HG03159 (cell line): ENCODE results near the gene LAT.

Experiments used
- ATAC-seq: cut with Tn5 transposase; IDR thresholded peaks from one replicate; pipeline ENCODE4 v1.9.1; 2021; ENCODE audit warnings: mild to moderate bottlenecking, moderate library complexity; ENCODE audit not compliant: unreplicated experiment

LAT gene

DNA sequence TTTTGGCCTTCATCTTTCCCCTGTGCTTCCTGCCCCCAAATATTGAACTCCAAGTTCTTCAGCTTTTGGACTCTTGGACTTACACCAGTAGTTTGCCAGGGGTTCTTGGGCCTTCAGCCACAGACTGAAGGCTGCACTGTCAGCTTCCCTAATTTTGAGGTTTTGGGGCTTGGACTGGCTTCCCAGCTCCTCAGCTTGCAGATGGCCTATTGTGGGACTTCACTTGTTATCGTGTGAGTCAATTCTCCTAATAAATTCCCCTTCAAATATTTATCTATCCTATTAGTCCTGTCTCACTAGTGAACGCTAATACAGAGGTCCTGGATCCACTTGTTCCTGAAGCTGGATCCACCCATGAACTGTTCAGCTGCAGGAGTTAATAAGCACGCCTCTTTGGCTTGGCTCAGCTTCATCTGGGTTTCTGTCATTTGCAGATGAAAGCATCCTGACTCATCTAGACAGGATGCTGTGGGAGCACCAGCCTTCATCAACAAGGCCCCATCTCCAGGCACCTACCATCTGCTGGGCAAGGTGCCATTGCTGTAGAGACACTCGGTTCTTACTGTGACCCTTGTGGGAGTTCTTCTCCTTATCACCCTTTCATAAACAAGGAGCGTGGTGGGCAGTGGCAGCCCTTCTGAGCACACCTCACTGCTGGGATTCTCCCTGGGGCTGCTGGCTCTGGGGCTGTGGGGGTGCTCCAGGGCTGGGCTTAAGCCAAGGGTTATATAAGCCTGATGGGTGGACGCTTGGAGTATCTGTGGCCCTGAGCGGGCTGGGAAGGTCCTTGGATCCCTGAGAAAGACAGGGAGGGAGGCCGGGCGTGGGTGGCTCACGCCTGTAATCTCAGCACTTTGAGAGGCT lies 23.1 kb downstream of the LAT start:
- no peak for ATAC-seq

DNA sequence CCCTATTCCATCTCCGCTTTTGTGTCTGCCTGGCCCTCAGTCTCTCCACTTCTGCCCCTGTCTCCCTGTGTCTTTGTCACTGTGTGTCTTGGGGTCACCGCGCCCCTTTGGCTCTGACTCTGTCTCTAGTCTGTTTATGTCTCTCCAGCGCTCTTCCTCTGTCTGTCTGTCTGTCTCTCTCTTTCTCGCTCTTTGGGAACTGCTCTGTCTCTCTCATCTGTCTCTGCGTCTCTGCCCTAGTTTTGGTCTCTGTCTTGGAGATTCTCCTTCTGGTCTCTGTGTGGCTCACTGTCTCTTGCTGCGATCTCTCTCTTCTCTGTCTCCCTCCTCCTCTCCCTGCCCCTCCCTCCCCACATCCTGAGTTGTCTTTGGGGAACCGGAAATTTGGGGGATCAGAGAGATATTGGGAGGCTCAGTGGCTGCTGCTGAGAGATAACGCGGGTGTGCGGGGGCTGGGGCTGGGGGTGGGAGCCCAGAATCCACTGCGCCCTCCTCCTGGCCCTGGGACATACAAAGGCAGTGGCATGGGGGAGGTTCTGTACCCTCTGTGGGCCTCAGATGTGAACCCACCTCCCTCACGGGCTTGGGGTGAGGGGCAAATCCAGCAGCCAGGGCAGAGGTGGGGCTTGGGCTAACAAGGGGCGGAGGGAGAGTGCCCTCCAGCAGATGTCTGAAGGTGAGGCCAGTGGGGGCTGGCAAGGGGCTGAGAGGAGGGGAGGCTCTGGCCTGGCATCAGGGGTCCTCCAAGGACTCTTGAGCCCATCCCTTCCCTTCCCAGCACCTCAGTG lies 24.4 kb downstream of the LAT start:
- ATAC-seq = no peak

- ATAC-seq = no peak
Observed at GRCh38 chr16:29009838-29010166, 24.9 kb downstream of the LAT start.

DNA sequence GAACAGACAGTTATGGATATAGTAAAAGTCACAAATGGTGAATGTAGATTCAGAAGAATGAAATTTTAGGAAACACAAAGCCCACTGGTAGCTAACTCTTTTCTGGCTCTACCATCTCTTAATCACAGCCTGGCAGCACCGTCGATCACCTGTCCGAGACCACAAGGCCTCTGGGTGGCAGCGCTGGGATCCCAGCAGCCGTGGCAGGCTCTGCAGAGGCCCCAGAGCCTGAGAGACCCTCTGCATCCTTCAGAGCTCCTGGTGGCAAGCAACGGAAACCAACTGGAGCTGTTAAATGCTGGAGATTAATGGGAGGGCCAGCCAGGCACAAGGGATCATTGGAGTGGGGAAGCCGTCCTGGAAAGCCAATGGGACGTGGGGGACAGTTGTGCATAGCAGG lies 26.3 kb downstream of the LAT start:
- no peak for ATAC-seq

DNA sequence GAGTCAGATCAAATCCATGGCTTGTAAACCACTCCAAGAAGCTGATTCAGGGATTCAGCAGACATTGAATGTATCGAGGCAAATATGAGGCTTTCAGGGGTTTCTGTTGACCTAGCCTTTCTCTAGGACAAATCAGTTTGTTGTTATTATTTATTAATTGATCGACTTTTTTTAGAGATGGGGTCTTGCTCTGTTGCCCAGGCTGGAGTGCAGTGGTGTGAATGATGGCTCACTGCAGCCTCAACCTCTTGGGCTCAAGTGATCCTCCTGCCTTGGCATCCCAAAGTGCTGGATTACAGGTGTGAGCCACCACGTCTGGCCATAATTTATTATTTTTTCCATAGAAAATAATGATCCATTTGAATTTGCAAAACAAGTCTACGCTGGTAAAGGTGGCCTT lies 27.0 kb downstream of the LAT start:
- ATAC-seq = no peak

DNA sequence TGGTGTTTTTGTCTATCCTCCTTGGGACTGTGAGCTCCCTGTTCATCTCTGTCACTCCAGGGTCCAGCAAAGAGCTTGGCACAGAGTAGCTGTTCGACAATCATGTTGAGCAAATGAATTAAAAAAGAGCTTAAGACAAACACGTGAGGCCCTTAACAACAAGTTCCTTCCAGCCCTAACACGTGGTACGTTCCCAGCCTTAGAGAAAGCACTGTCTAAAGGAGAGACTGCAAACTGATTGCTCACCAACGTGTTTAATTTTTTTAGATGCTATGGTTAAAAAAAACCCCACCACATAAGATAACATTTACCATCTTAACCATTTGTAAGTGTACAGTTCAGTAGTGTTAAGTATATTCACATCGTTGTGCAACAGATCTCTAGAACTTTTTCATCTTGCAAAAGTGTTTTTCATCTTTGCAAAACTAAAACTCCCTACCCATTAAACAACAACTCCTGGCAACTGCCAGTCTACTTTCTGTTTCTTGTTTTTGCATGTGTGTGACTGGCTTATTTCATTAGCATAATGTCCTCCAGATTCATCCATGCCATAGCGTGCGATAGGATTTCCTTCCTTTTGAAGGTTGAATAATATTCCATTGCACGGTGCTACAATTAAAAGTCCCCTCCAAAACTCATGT lies 28.2 kb downstream of the LAT start:
- no peak for ATAC-seq

GRCh38 chr16:29014561-29015069 lies 29.8 kb downstream of the LAT start:
- ATAC-seq = no peak

DNA sequence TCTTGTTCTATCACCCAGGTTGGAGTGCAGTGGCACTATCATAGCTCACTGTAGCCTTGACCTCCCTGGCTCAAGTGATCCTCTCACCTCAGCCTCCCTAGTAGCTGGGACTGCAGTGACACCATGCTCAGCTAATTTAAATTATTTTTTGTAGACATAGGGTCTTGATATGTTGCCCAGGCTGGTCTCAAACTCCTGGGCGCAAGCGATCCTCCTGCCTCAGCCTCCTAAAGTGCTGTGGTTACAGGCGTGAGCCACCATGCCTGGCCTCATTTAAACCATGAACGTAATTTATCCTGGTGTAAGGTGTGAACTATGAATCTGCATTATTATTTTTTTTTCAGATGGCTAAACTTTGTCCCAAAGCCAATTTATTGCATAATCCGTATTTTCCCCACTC lies 37.3 kb downstream of the LAT start:
- no peak for ATAC-seq

GRCh38 chr16:29023279-29024277 lies 38.7 kb downstream of the LAT start:
- no peak for ATAC-seq

DNA sequence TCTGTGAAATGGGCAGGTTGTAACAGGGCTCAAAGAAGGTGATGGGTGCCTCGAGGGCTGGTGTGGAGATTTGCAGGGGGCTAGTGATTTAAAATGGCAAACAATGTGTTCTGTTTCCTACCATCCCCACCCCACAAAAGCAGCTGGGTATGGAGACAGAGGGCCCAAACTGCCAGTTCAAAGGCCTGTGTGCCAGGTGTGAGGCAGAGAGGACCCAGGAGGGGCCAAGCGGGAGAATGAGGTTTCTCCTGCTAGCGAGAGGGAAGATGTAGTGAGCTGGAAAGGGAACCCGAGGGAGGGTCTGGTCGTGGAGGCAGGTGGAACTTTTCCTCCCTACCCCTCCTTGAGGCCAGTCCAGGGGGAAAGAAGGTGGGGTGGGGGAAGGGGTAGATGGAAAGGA lies 39.4 kb downstream of the LAT start:
- no peak for ATAC-seq

DNA sequence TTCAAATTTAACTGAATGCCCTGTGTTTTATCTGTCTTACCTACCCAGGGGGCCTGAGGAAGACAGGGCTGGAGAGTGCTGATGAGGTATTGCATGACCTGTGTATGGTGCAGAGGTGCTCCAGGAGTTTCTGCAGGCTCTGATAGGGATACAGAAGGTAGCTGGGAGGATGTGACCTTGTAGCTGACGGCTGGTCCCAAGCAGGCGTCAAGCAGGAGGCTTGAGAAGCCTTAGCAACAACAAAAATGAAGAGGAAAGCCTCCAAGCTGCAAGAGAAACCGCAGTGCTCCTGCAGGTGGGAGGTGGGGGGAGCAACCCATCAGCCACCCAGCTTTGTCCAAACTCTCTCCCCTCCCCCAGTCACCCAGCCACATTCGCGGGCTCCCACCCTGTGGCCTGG lies 40.4 kb downstream of the LAT start:
- ATAC-seq = no peak

- ATAC-seq = no peak
Observed at GRCh38 chr16:29025735-29026134, 40.9 kb downstream of the LAT start.

DNA sequence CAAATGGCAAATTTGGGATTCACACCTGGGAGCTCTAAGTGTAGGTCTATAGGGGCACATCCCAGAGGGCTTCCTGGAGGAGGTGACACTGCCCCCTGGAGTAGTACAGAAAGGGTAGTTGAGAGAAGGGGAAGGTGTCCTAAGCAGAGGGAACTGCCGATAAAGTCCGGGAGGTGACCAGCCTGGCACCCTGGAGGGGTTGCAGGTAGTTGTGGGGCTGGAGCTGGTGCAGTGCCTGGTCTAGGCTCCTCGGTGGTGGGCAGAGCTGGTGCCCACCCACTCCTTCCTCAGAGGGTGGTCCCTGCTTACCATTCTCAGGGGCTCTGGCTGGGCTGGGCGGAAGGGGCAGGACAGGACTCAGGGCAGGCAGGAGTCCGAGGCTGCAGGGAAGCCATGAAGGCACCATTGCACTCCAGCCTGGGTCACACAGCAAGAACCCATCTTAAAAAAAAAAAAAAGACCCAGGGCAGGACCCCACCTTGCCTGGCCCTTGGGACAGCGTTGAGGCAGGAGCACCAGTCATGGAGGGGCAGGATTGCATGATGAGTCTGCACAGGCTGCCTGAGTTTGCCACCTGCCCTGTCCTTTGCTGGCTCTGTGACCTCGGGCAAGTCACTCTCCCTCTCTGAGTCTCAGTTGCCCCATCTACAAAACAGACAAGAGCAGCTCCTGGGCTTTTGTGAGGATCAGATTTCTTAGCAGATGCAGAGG lies 43.8 kb downstream of the LAT start:
- no peak for ATAC-seq

- no peak for ATAC-seq
Observed at GRCh38 chr16:29029168-29029994, 44.5 kb downstream of the LAT start.

- ATAC-seq = no peak
Observed at GRCh38 chr16:29030086-29030840, 45.4 kb downstream of the LAT start.
